GM23338 (cell line): ENCODE results near the gene SMYD3.

ENCODE experiments used
- CREB1 ChIP-seq: fragments of 250-450 bp; sonication (Bioruptor Pico); IDR thresholded peaks from 2 replicates; pipeline ENCODE4 v1.5.0; 2020; ENCODE audit warnings: low read depth, mild to moderate bottlenecking, moderate library complexity
- EZH2 ChIP-seq: fragments of 200-600 bp; sonication (generic); IDR thresholded peaks from one replicate; pipeline ENCODE4 v1.8.0; 2017; ENCODE audit warnings: antibody characterized with exemption, mild to moderate bottlenecking, low read depth; ENCODE audit not compliant: unreplicated experiment
- POLR2AphosphoS5 ChIP-seq: IDR thresholded peaks from 2 replicates; pipeline ENCODE4 v1.6.1; 2016; ENCODE audit warnings: antibody characterized with exemption, low read depth
- TF ChIP-seq, protein P1 (sequence below), 2 experiments: fragments of 200-600 bp in 1 of 2; sonication (generic) in 1 of 2; conservative IDR thresholded peaks; 2 replicates each; pipeline versions ENCODE4 v1.5.1 to v1.6.1; 2016 to 2017; ENCODE audit warnings: antibody characterized with exemption in 2 of 2, low read depth in 2 of 2, mild to moderate bottlenecking in 2 of 2, moderate library complexity in 1 of 2

DNA sequence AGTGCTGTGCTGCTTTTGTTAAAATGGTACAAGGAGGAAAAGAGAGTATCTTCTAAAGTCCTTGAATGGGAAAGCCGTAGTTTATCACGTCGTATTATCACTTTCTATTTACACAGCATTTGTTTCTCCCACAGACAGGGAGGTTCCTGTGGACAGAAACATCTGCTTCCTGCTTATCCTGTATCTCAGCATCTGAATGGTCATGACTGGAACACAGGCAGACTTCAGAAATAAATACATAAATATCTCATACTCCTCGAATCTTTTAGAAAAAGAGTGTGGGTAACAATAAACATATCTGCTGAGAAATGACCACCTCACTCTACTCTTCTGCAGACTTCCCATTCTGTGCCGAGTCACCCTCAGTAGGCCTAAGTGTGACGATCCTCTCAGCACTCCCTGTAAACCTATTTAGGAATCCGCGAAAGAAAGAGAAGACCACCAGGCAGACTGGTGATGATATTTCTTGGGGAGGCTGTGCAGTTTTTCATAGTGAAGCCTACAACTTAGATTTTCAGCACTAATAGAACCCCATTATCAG, 393.5 kb downstream of the SMYD3 start:
- TF ChIP-seq, protein P1, sequence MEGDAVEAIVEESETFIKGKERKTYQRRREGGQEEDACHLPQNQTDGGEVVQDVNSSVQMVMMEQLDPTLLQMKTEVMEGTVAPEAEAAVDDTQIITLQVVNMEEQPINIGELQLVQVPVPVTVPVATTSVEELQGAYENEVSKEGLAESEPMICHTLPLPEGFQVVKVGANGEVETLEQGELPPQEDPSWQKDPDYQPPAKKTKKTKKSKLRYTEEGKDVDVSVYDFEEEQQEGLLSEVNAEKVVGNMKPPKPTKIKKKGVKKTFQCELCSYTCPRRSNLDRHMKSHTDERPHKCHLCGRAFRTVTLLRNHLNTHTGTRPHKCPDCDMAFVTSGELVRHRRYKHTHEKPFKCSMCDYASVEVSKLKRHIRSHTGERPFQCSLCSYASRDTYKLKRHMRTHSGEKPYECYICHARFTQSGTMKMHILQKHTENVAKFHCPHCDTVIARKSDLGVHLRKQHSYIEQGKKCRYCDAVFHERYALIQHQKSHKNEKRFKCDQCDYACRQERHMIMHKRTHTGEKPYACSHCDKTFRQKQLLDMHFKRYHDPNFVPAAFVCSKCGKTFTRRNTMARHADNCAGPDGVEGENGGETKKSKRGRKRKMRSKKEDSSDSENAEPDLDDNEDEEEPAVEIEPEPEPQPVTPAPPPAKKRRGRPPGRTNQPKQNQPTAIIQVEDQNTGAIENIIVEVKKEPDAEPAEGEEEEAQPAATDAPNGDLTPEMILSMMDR (conservative IDR thresholded peaks at IDR 0.05; ENCODE audit: low read depth in 2 of 2), result no peak
- TF ChIP-seq EZH2 (no peak), CREB1 (CRISPR knock-in tag) (no peak), POLR2AphosphoS5 (no peak)
